ENCODE data around the gene SNTB2. TPM values are rescaled to one million over a fixed set of nuclear protein-coding genes. Genes with fewer than 3 reads are reported as not detected.
A peak's percentile ranks its signal among the peaks of the same experiment; 100 is the strongest.

SNTB2 gene
- total RNA-seq, 1 experiment from 2014 or later, result 20.2 TPM

DNA sequence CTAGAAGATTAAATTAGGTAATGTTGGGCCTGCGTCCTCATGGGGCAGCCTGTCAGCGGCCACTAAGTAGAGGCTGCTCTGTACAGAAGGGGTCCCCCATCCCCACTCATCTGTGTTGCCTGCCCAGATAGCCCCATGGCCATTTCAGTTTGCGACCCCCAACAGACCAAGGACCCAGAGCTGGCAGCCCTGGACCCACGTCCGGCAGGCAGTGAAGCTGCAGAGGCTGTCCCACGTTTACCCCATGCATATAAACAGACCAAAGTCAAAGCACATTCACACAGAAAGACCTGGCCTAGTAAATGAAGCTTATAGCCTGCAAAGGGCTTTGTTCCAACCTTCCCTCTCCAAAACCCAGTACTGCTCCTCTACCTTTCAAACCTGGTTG, 138.8 kb downstream of the SNTB2 start:
- no peak overlapping the region for H4K8ac ChIP-seq (replicated peaks; ENCODE audit: insufficient read length, low read depth, low read length)
- H3K23me2 ChIP-seq (ENCODE audit: insufficient read length, low read depth, low read length, poor library complexity, severe bottlenecking), result peaks cover 6% of the 10 kb centered on the region
- H3K79me1 ChIP-seq (ENCODE audit: insufficient read depth, low read depth, low read length, poor library complexity, severe bottlenecking), result peaks cover 5% of the 10 kb centered on the region
- H3K9ac ChIP-seq (ENCODE audit: extremely low read depth, insufficient read length, low read length), result no peak overlapping the region
- no peak overlapping the region for H2BK15ac ChIP-seq (ENCODE audit: low read depth, low read length)
- no peak overlapping the region for H3K4me2 ChIP-seq (ENCODE audit: insufficient read depth, insufficient read length, low read length)
- no peaks in the 10 kb centered on the region for H3K4me1 ChIP-seq (ENCODE audit: insufficient read depth, low read length)
- H2BK5ac ChIP-seq (ENCODE audit: insufficient read length, low read length), result no peak overlapping the region
- H3T11ph ChIP-seq (ENCODE audit: low read length), result no peak overlapping the region
- no peaks in the 10 kb centered on the region for H3K27me3 ChIP-seq (ENCODE audit: insufficient read depth, low read length)
- no peaks in the 10 kb centered on the region for H3K9me3 ChIP-seq (ENCODE audit: control insufficient read depth, low read depth, low read length)
- H3K18ac ChIP-seq (ENCODE audit: insufficient read length, low read depth, low read length), result no peak overlapping the region
- peaks cover 2% of the 10 kb centered on the region for H4K20me1 ChIP-seq (ENCODE audit: control insufficient read depth, insufficient read depth, insufficient read length)
- H2AK5ac ChIP-seq (ENCODE audit: insufficient read length, low read length), result no peak overlapping the region
- no peak overlapping the region for H2BK20ac ChIP-seq (ENCODE audit: low read depth, low read length, poor library complexity, severe bottlenecking)
- no peak overlapping the region for H4K5ac ChIP-seq (ENCODE audit: insufficient read length, low read depth, low read length)
- H2BK12ac ChIP-seq (ENCODE audit: insufficient read length, low read depth, low read length), result no peak overlapping the region
- no peak overlapping the region for H3K27ac ChIP-seq (ENCODE audit: insufficient read length, low read depth, low read length)
- no peak overlapping the region for H2AFZ ChIP-seq (ENCODE audit: low read length)
- H4K91ac ChIP-seq (ENCODE audit: insufficient read length, low read depth, low read length), result no peak overlapping the region
- no peak for DNase-seq
- H3K36me3 Mint-ChIP-seq (ENCODE audit: insufficient read depth in 1 of 3, low read depth in 3 of 3), result peaks cover 44 to 89% (median 76%) of the 10 kb centered on the region in 3 experiments
- WGBS (ENCODE audit: extremely low coverage, insufficient read length, low lambda C conversion rate), result no CpG with 5 or more reads among the region's 6 CpGs
- no peak overlapping the region for H3K4me3 Mint-ChIP-seq
- TF ChIP-seq, protein P1, sequence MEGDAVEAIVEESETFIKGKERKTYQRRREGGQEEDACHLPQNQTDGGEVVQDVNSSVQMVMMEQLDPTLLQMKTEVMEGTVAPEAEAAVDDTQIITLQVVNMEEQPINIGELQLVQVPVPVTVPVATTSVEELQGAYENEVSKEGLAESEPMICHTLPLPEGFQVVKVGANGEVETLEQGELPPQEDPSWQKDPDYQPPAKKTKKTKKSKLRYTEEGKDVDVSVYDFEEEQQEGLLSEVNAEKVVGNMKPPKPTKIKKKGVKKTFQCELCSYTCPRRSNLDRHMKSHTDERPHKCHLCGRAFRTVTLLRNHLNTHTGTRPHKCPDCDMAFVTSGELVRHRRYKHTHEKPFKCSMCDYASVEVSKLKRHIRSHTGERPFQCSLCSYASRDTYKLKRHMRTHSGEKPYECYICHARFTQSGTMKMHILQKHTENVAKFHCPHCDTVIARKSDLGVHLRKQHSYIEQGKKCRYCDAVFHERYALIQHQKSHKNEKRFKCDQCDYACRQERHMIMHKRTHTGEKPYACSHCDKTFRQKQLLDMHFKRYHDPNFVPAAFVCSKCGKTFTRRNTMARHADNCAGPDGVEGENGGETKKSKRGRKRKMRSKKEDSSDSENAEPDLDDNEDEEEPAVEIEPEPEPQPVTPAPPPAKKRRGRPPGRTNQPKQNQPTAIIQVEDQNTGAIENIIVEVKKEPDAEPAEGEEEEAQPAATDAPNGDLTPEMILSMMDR (conservative IDR thresholded peaks at IDR 0.05), result no peak
- no peak overlapping the region for H3K23ac ChIP-seq (ENCODE audit: insufficient read length, low read depth, low read length)
- H3K27me3 Mint-ChIP-seq (ENCODE audit: low read depth), result no peaks in the 10 kb centered on the region; the same call in 1 of the 2 replicates
- no peak overlapping the region for H2BK120ac ChIP-seq (ENCODE audit: low read depth, low read length, poor library complexity, severe bottlenecking)
- H3K27ac Mint-ChIP-seq, result peak overlapping the region in 2 of 3 experiments; percentile 58 to 59; a peak in 3 of 7 replicates
- H3K14ac ChIP-seq (ENCODE audit: insufficient read depth, low read length), result no peak overlapping the region
- H3K56ac ChIP-seq (ENCODE audit: insufficient read length, low read depth, low read length), result no peak overlapping the region
- peaks cover 19 to 23% of the 10 kb centered on the region in 2 experiments for H3K4me1 Mint-ChIP-seq
- H3K9me3 Mint-ChIP-seq, result no peaks in the 10 kb centered on the region
- H3K4ac ChIP-seq (ENCODE audit: low read depth, low read length), result no peak overlapping the region
- peaks cover 16% of the 10 kb centered on the region; the same call in 1 of the 2 replicates for H3K79me2 ChIP-seq (ENCODE audit: insufficient read depth, low read length)
